HPDE6-E6E7 (cell line): ENCODE data around the gene NWD2.
A peak's percentile ranks its signal among the peaks of the same experiment; 100 is the strongest.
"Not testable (repeated sequence)": the region's sequence is repeated elsewhere in the genome, so short reads cannot be mapped to it uniquely, and the experiment has no call there.

Source experiments
- DNase-seq: peaks from one replicate; pipeline ENCODE4 v3.0.0; 2011; ENCODE audit warnings: missing footprints; ENCODE audit errors: extremely low spot score

NWD2 gene

GRCh38 chr4:37244583-37245390 lies at the start of gene NWD2:
TSS of gene NWD2 (plus strand) at chr4:37244743. CDS start at chr4:37245068, 325 bp downstream.
- peak; percentile 10 for DNase-seq

- DNase-seq = no peak
Observed at GRCh38 chr4:37197899-37198298, 46.6 kb upstream of the NWD2 start.

GRCh38 chr4:37204740-37205139 lies 39.8 kb upstream of the NWD2 start:
- not testable (repeated sequence) for DNase-seq

GRCh38 chr4:37216209-37216608 lies 28.3 kb upstream of the NWD2 start:
- DNase-seq = no peak

- DNase-seq = no peak
Observed at GRCh38 chr4:37219242-37219641, 25.3 kb upstream of the NWD2 start.

GRCh38 chr4:37219990-37220389 lies 24.6 kb upstream of the NWD2 start:
- DNase-seq = no peak

- DNase-seq = no peak
Observed at GRCh38 chr4:37220685-37221084, 23.9 kb upstream of the NWD2 start.

GRCh38 chr4:37223732-37224131 lies 20.8 kb upstream of the NWD2 start:
- no peak for DNase-seq

GRCh38 chr4:37224854-37225253 lies 19.7 kb upstream of the NWD2 start:
- DNase-seq = no peak

GRCh38 chr4:37225778-37226177 lies 18.8 kb upstream of the NWD2 start:
- DNase-seq = no peak

GRCh38 chr4:37232315-37232714 lies 12.2 kb upstream of the NWD2 start:
- DNase-seq = no peak

GRCh38 chr4:37236165-37236564 lies 8.4 kb upstream of the NWD2 start:
- no peak for DNase-seq

- no peak for DNase-seq
Observed at GRCh38 chr4:37241647-37242046, 2.9 kb upstream of the NWD2 start.

GRCh38 chr4:37243051-37243450 lies 1.5 kb upstream of the NWD2 start:
- no peak for DNase-seq

- DNase-seq = no peak
Observed at GRCh38 chr4:37243722-37244582, 591 bp upstream of the NWD2 start.

- DNase-seq = no peak
Observed at GRCh38 chr4:37245391-37245954, 930 bp downstream of the NWD2 start.

- DNase-seq = no peak
Observed at GRCh38 chr4:37246891-37247290, 2.3 kb downstream of the NWD2 start.

GRCh38 chr4:37258221-37258620 lies 13.7 kb downstream of the NWD2 start:
- DNase-seq = no peak

- no peak for DNase-seq
Observed at GRCh38 chr4:37268319-37268718, 23.8 kb downstream of the NWD2 start.

- no peak for DNase-seq
Observed at GRCh38 chr4:37279121-37279520, 34.6 kb downstream of the NWD2 start.

- peak; percentile 13 for DNase-seq
Observed at GRCh38 chr4:37279894-37280592, 35.5 kb downstream of the NWD2 start.

- no peak for DNase-seq
Observed at GRCh38 chr4:37299468-37299867, 54.9 kb downstream of the NWD2 start.
